AG08396 (cell line): ENCODE measurements around the gene SLC25A28.
"Not testable (repeated sequence)": the region's sequence is repeated elsewhere in the genome, so short reads cannot be mapped to it uniquely, and the experiment has no call there.

Experiments
- DNase-seq: peaks from one replicate; pipeline ENCODE4 v3.0.0; 2012; ENCODE audit warnings: low spot score, mixed read lengths

Gene SLC25A28

GRCh38 chr10:99628923-99629624 is 8.8 kb upstream of the SLC25A28 start:
- no peak for DNase-seq

GRCh38 chr10:99625124-99625523 is 4.9 kb upstream of the SLC25A28 start:
- DNase-seq: not testable (repeated sequence)

- no peak for DNase-seq
These were observed 3.7 kb upstream of the SLC25A28 start for GRCh38 chr10:99623919-99624318.

GRCh38 chr10:99621454-99622251 is 1.4 kb upstream of the SLC25A28 start:
- DNase-seq: no peak

GRCh38 chr10:99620711-99621453 is 643 bp upstream of the SLC25A28 start:
- DNase-seq: peak; percentile 96

GRCh38 chr10:99619090-99619800 is 994 bp downstream of the SLC25A28 start:
- DNase-seq: no peak

GRCh38 chr10:99617696-99618095 is 2.5 kb downstream of the SLC25A28 start:
- no peak for DNase-seq

- no peak for DNase-seq
These were observed 4.8 kb downstream of the SLC25A28 start for GRCh38 chr10:99615426-99615825.

GRCh38 chr10:99612167-99612831 is 7.9 kb downstream of the SLC25A28 start:
- DNase-seq: peak; percentile 72

GRCh38 chr10:99611326-99611725 is 8.9 kb downstream of the SLC25A28 start:
- DNase-seq: no peak

GRCh38 chr10:99610221-99610620 is 10.0 kb downstream of the SLC25A28 start:
- DNase-seq: no peak

GRCh38 chr10:99609186-99609585 is 11.1 kb downstream of the SLC25A28 start:
- no peak for DNase-seq

- DNase-seq: no peak
These were observed 14.9 kb downstream of the SLC25A28 start for GRCh38 chr10:99605351-99605750.

GRCh38 chr10:99604862-99605261 is 15.4 kb downstream of the SLC25A28 start:
- no peak for DNase-seq

GRCh38 chr10:99598781-99599509 is 21.3 kb downstream of the SLC25A28 start:
- no peak for DNase-seq

- no peak for DNase-seq
These were observed 22.2 kb downstream of the SLC25A28 start for GRCh38 chr10:99598011-99598410.

- not testable (repeated sequence) for DNase-seq
These were observed 23.5 kb downstream of the SLC25A28 start for GRCh38 chr10:99596708-99597107.

- no peak for DNase-seq
These were observed 24.3 kb downstream of the SLC25A28 start for GRCh38 chr10:99595770-99596465.

- no peak for DNase-seq
These were observed 25.0 kb downstream of the SLC25A28 start for GRCh38 chr10:99595236-99595635.

GRCh38 chr10:99593312-99593711 is 26.9 kb downstream of the SLC25A28 start:
- no peak for DNase-seq
